ENCODE results near the gene FGG. TPM values are rescaled to one million over a fixed set of nuclear protein-coding genes. Genes with fewer than 3 reads are reported as not detected.

Gene FGG
- total and polyA plus RNA-seq, 2 of the 13 experiments (the other 11 are each of a cell fraction or from before 2014, with no cell fraction given): 1,037 to 2,423 TPM

DNA sequence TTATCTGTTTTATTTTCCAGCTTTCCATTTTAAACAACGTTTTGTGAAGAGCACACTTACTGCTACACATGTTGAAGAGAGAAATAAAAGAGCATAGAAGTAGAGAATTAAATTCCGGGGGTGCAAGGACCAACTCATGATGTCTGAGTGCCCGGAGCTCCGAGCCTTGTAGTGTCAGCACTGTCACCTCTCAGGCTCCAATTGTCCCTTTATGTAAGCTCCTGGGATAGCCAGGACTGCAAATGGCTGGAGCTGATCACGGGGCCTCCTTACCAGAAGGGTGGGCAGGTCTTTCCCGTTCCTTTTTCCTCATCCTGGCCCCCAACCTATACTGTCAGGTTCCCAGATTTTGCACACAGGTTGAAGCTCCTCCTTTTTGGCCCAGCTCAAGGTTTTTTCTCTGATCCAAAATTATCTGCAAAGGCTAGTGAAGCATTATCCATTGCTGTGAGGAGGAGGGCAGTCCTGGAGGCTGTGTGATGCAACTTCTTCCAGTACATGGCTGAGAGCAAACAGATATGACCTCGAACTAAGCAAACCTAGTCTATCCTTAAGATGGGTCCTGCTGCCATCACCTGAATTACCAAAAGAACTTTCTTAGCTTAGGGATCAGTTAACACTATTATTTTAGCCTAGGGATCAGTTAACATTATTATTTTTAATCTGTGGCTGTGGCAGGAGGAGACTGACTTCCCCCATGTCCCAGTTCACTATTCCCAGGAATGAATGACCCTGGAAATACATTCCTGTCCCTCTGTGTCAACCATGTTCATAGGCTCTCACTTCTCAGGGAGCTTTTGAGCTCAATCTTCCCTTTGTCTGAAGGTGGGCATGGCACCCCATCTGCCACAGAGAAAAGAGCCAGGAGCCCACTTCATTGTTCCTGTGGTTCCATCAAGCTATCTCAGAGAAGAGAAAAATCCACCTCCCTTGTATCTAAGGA, at the start of gene FGG (continued):
- TF ChIP-seq ATF4 (CRISPR knock-in tag; IDR thresholded peaks at IDR 0.05): peak in 1 of 2 experiments; percentile 95; a peak in 2 of 4 replicates
- TF ChIP-seq FOXA1 (IDR thresholded peaks at IDR 0.05): no peak
- peak; percentile 69 for TF ChIP-seq FOXA1 (CRISPR knock-in tag; IDR thresholded peaks at IDR 0.05)
- no peak for TF ChIP-seq ZBTB42 (CRISPR knock-in tag; IDR thresholded peaks at IDR 0.05)
- no peak for TF ChIP-seq RFX5 (IDR thresholded peaks at IDR 0.05; ENCODE audit: low read depth, low read length)
- peak; percentile 98 for TF ChIP-seq POLR2AphosphoS5 (IDR thresholded peaks at IDR 0.05; ENCODE audit: low read depth, low read length)
- no peak for TF ChIP-seq TBP (CRISPR knock-in tag; IDR thresholded peaks at IDR 0.05)
- TF ChIP-seq MXD3 (CRISPR knock-in tag; IDR thresholded peaks at IDR 0.05): no peak
- peak; percentile 33; the same call in 1 of the 2 replicates for TF ChIP-seq ZNF563 (CRISPR knock-in tag; IDR thresholded peaks at IDR 0.05)
- TF ChIP-seq HMG20B (CRISPR knock-in tag; conservative IDR thresholded peaks at IDR 0.05): no peak
- TF ChIP-seq REXO4 (CRISPR knock-in tag; IDR thresholded peaks at IDR 0.05; ENCODE audit: borderline replicate concordance): no peak
- TF ChIP-seq ATRX (CRISPR knock-in tag; IDR thresholded peaks at IDR 0.05; ENCODE audit: borderline replicate concordance): no peak
- no peak for TF ChIP-seq SRF (IDR thresholded peaks at IDR 0.05; ENCODE audit: low read depth, low read length)
- TF ChIP-seq MAFF (IDR thresholded peaks at IDR 0.05; ENCODE audit: low read depth, low read length): no peak
- no peak for TF ChIP-seq ZKSCAN8 (CRISPR knock-in tag; IDR thresholded peaks at IDR 0.05; ENCODE audit: borderline replicate concordance)
- TF ChIP-seq, protein P1, sequence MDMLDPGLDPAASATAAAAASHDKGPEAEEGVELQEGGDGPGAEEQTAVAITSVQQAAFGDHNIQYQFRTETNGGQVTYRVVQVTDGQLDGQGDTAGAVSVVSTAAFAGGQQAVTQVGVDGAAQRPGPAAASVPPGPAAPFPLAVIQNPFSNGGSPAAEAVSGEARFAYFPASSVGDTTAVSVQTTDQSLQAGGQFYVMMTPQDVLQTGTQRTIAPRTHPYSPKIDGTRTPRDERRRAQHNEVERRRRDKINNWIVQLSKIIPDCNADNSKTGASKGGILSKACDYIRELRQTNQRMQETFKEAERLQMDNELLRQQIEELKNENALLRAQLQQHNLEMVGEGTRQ (IDR thresholded peaks at IDR 0.05; ENCODE audit: low read depth, low read length): peak; percentile 69; the same call in 1 of the 2 replicates
- TF ChIP-seq, protein P1 (CRISPR knock-in tag; IDR thresholded peaks at IDR 0.05; ENCODE audit: borderline replicate concordance): peak; percentile 89; the same call in 1 of the 2 replicates
- TF ChIP-seq MEIS1 (CRISPR knock-in tag; IDR thresholded peaks at IDR 0.05; ENCODE audit: borderline replicate concordance): no peak
- no peak for TF ChIP-seq RBAK (CRISPR knock-in tag; IDR thresholded peaks at IDR 0.05)
- 0 out of 2 replicates have a peak, but pooled peaks have one; percentile 14 for TF ChIP-seq ZNF792 (CRISPR knock-in tag; IDR thresholded peaks at IDR 0.05)
- TF ChIP-seq ZNF672 (CRISPR knock-in tag; IDR thresholded peaks at IDR 0.05): no peak
- TF ChIP-seq, protein P2, sequence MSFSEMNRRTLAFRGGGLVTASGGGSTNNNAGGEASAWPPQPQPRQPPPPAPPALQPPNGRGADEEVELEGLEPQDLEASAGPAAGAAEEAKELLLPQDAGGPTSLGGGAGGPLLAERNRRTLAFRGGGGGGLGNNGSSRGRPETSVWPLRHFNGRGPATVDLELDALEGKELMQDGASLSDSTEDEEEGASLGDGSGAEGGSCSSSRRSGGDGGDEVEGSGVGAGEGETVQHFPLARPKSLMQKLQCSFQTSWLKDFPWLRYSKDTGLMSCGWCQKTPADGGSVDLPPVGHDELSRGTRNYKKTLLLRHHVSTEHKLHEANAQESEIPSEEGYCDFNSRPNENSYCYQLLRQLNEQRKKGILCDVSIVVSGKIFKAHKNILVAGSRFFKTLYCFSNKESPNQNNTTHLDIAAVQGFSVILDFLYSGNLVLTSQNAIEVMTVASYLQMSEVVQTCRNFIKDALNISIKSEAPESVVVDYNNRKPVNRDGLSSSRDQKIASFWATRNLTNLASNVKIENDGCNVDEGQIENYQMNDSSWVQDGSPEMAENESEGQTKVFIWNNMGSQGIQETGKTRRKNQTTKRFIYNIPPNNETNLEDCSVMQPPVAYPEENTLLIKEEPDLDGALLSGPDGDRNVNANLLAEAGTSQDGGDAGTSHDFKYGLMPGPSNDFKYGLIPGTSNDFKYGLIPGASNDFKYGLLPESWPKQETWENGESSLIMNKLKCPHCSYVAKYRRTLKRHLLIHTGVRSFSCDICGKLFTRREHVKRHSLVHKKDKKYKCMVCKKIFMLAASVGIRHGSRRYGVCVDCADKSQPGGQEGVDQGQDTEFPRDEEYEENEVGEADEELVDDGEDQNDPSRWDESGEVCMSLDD (CRISPR knock-in tag; IDR thresholded peaks at IDR 0.05; ENCODE audit: borderline replicate concordance): no peak
- TF ChIP-seq GLI4 (CRISPR knock-in tag; IDR thresholded peaks at IDR 0.05; ENCODE audit: borderline replicate concordance): no peak
- peak in 1 of 2 experiments; percentile 80; a peak in 2 of 4 replicates for TF ChIP-seq EP300 (IDR thresholded peaks at IDR 0.05; ENCODE audit: low read depth in 2 of 2, low read length in 2 of 2)
- peak; percentile 70; the same call in 1 of the 2 replicates for TF ChIP-seq EP300 (CRISPR knock-in tag; IDR thresholded peaks at IDR 0.05; ENCODE audit: borderline replicate concordance)

Data from HepG2 (cell line).